Activated CD8-positive, alpha-beta T cell treated with anti-CD3 and anti-CD28 coated beads for 36 hours (primary cell): ENCODE measurements around the gene TREM2. TPM values are rescaled to one million over a fixed set of nuclear protein-coding genes. Genes with fewer than 3 reads are reported as not detected.

Experiments used
- ATAC-seq: fragments of 200-7000 bp; cut with Tn5 transposase; one replicate; pipeline ENCODE4 v1.10.0; 2021; ENCODE audit warnings: mild to moderate bottlenecking, moderate library complexity
- CTCF ChIA-PET: fragments of 350-600 bp; sonication (Branson Sonifier 250); formaldehyde crosslinking; loops from one replicate; lab custom pipeline; 2021; ENCODE audit warnings: antibody characterized with exemption; lab: Charles Lee
- POLR2A ChIA-PET: fragments of 350-600 bp; sonication (Branson Sonifier 250); formaldehyde crosslinking; loops from one replicate; lab custom pipeline; 2021; ENCODE audit warnings: antibody characterized with exemption; lab: Charles Lee
- DNase-seq: peaks from one replicate; pipeline ENCODE4 v3.0.0-alpha.2; 2020
- H3K27ac Mint-ChIP-seq: one replicate; pipeline ENCODE4 v1.8.0; 2021; ENCODE audit warnings: mild to moderate bottlenecking, mixed read lengths
- H3K27me3 Mint-ChIP-seq: one replicate; pipeline ENCODE4 v1.8.0; 2021; ENCODE audit warnings: mixed read lengths
- H3K36me3 Mint-ChIP-seq: one replicate; pipeline ENCODE4 v1.8.0; 2021; ENCODE audit warnings: low read depth, mixed read lengths
- H3K4me1 Mint-ChIP-seq: one replicate; pipeline ENCODE4 v1.8.0; 2021; ENCODE audit warnings: low read depth, mixed read lengths
- H3K4me3 Mint-ChIP-seq: one replicate; pipeline ENCODE4 v1.8.0; 2021; ENCODE audit warnings: mild to moderate bottlenecking, moderate library complexity, mixed read lengths
- H3K9me3 Mint-ChIP-seq: one replicate; pipeline ENCODE4 v1.8.0; 2021; ENCODE audit warnings: mixed read lengths
- CTCF ChIP-seq: fragments of 200-600 bp; IDR thresholded peaks from one replicate; pipeline ENCODE4 v1.8.0; 2022; ENCODE audit warnings: antibody characterized with exemption, mild to moderate bottlenecking
- intact Hi-C: fragments of 100-400 bp; cut with micrococcal nuclease; formaldehyde crosslinking; loops from one replicate; pipeline ENCODE4 v1.10.0; 2022
- total RNA-seq, 2 experiments: library from RNA; stranded (reverse); gene quantifications; one replicate each; pipeline ENCODE4 v1.2.3, GENCODE V29; 2021

The TREM2 gene
- total RNA-seq, 2 experiments from 2014 or later, result not detected

- DNase-seq (no peak), ATAC-seq (no peak)
- Mint-ChIP-seq H3K9me3 (no peaks in the 10 kb centered on the region), H3K27me3 (no peaks in the 10 kb centered on the region), H3K27ac (no peak overlapping the region), H3K4me1 (peaks cover 9% of the 10 kb centered on the region), H3K36me3 (no peaks in the 10 kb centered on the region), H3K4me3 (no peak overlapping the region)
- intact Hi-C loops, result no loop called here
- ChIA-PET CTCF (interaction anchor here (0.7 to 1.4 kb wide), 3 partner anchors 11 to 179 kb away, joined by 3 read pairs; no protein-coding TSS in a partner anchor), POLR2A (interaction anchor here (0.6 kb wide), 1 partner anchor 265 kb away, joined by 3 read pairs; no protein-coding TSS in a partner anchor)
- no peak for TF ChIP-seq CTCF
Measured at GRCh38 chr6:41177695-41178094, 14.8 kb upstream of the TREM2 start.

- no peak for TF ChIP-seq CTCF
- H3K4me3 Mint-ChIP-seq, result no peak overlapping the region
- no peak for DNase-seq
- H3K27me3 Mint-ChIP-seq, result no peaks in the 10 kb centered on the region
- H3K9me3 Mint-ChIP-seq, result no peaks in the 10 kb centered on the region
- no peak overlapping the region for H3K27ac Mint-ChIP-seq
- H3K36me3 Mint-ChIP-seq, result no peaks in the 10 kb centered on the region
- ChIA-PET CTCF (interaction anchor here (1.1 to 1.4 kb wide), 3 partner anchors 13 to 178 kb away, joined by 3 to 6 read pairs (median 3); no protein-coding TSS in a partner anchor), POLR2A (interaction anchor here (0.6 kb wide), 1 partner anchor 265 kb away, joined by 3 read pairs; no protein-coding TSS in a partner anchor)
- ATAC-seq, result no peak
- H3K4me1 Mint-ChIP-seq, result peaks cover 8% of the 10 kb centered on the region
- intact Hi-C loops, result no loop called here
Measured at GRCh38 chr6:41177287-41177686, 14.4 kb upstream of the TREM2 start.

- no peak for TF ChIP-seq CTCF
- no peaks in the 10 kb centered on the region for H3K9me3 Mint-ChIP-seq
- H3K27me3 Mint-ChIP-seq, result no peaks in the 10 kb centered on the region
- H3K27ac Mint-ChIP-seq, result no peak overlapping the region
- intact Hi-C loops, result no loop called here
- H3K4me3 Mint-ChIP-seq, result no peak overlapping the region
- ChIA-PET POLR2A (no interaction called here), CTCF (interaction anchor here (1.2 to 1.4 kb wide), 3 partner anchors 14 to 108 kb away, joined by 3 to 6 read pairs (median 3); no protein-coding TSS in a partner anchor)
- no peak for ATAC-seq
- no peaks in the 10 kb centered on the region for H3K36me3 Mint-ChIP-seq
- DNase-seq, result no peak
- H3K4me1 Mint-ChIP-seq, result no peaks in the 10 kb centered on the region
Measured at GRCh38 chr6:41176189-41176588, 13.3 kb upstream of the TREM2 start.

- Mint-ChIP-seq H3K36me3 (no peaks in the 10 kb centered on the region), H3K27ac (no peak overlapping the region), H3K27me3 (no peaks in the 10 kb centered on the region), H3K9me3 (no peaks in the 10 kb centered on the region), H3K4me1 (no peaks in the 10 kb centered on the region), H3K4me3 (no peak overlapping the region)
- no peak for TF ChIP-seq CTCF
- intact Hi-C loops, result no loop called here
- POLR2A ChIA-PET, result no interaction called here
- CTCF ChIA-PET, result interaction anchor here (1.2 kb wide), 1 partner anchor 107 kb away, joined by 3 read pairs; no protein-coding TSS in a partner anchor
- ATAC-seq (no peak), DNase-seq (no peak)
Measured at GRCh38 chr6:41175084-41175483, 12.2 kb upstream of the TREM2 start.

GRCh38 chr6:41174610-41175009 lies 11.7 kb upstream of the TREM2 start:
- Mint-ChIP-seq H3K9me3 (no peaks in the 10 kb centered on the region), H3K27ac (no peak overlapping the region), H3K27me3 (no peaks in the 10 kb centered on the region), H3K4me1 (no peaks in the 10 kb centered on the region), H3K4me3 (no peak overlapping the region), H3K36me3 (no peaks in the 10 kb centered on the region)
- ATAC-seq (no peak), DNase-seq (no peak)
- ChIA-PET CTCF (no interaction called here), POLR2A (interaction anchor here (1.0 kb wide), 1 partner anchor 8 kb away, joined by 3 read pairs; no protein-coding TSS in a partner anchor)
- no peak for TF ChIP-seq CTCF
- intact Hi-C loops, result no loop called here
